ENCODE results near the gene CAMKV. TPM values are rescaled to one million over a fixed set of nuclear protein-coding genes. Genes with fewer than 3 reads are reported as not detected.

Gene CAMKV
- total and polyA plus RNA-seq, 10 of the 15 experiments (the other 5 are each of a cell fraction or from before 2014, with no cell fraction given), result 0.06 to 0.20 TPM; not detected in 8

- TF ChIP-seq ZBTB4 (CRISPR knock-in tag; IDR thresholded peaks at IDR 0.05) (no peak), IRF3 (IDR thresholded peaks at IDR 0.05) (no peak), CUX1 (IDR thresholded peaks at IDR 0.05; ENCODE audit: insufficient replicate concordance, low read depth, low read length) (no peak), CBFB (IDR thresholded peaks at IDR 0.05; ENCODE audit: low read depth) (no peak), RUNX3 (IDR thresholded peaks at IDR 0.05; ENCODE audit: low read length) (no peak), SRF (IDR thresholded peaks at IDR 0.05; ENCODE audit: low read depth in 2 of 2, low read length in 2 of 2) (no peak), KDM1A (IDR thresholded peaks at IDR 0.05; ENCODE audit: borderline replicate concordance) (no peak), ZBTB33 (IDR thresholded peaks at IDR 0.05) (no peak), NFIC (IDR thresholded peaks at IDR 0.05; ENCODE audit: low read depth, low read length) (no peak)
These were observed 2.3 kb downstream of the CAMKV start (continued) for GRCh38 chr3:49867400-49867799.

Data from GM12878 (cell line).